AG04450 (cell line): ENCODE results near the gene JPH4. TPM values are rescaled to one million over a fixed set of nuclear protein-coding genes. Genes with fewer than 3 reads are reported as not detected.

ENCODE experiments used
- CTCF ChIA-PET: fragments of 300-600, 350-600 bp; formaldehyde crosslinking; extraction: SDS; loops from one replicate; lab custom pipeline; 2022; ENCODE audit warnings: antibody characterized with exemption, inconsistent platforms; lab: Charles Lee
- POLR2A ChIA-PET: fragments of 350-600 bp; formaldehyde crosslinking; extraction: SDS; loops from one replicate; lab custom pipeline; 2021; ENCODE audit warnings: antibody characterized with exemption, inconsistent platforms; lab: Yijun Ruan, JAX
- DNase-seq: peaks from one replicate; pipeline ENCODE4 v3.0.0-alpha.2; 2011; ENCODE audit warnings: low read depth, low spot score
- H3K27ac ChIP-seq: one replicate; pipeline ENCODE4 v1.5.1; 2012; ENCODE audit warnings: low read depth, low read length, control low read depth
- H3K27me3 ChIP-seq: one replicate; pipeline ENCODE4 v1.6.0; 2012; ENCODE audit warnings: low read length; ENCODE audit not compliant: control insufficient read depth, insufficient read depth
- H3K4me3 ChIP-seq: 2 replicates; pipeline ENCODE4 v1.5.1; 2011; ENCODE audit warnings: mild to moderate bottlenecking, low read depth, low read length, control low read depth
- H3K9me3 ChIP-seq: 2 replicates; pipeline ENCODE4 v1.5.1; 2012; ENCODE audit warnings: low read length; ENCODE audit not compliant: control insufficient read depth, insufficient read depth
- CTCF ChIP-seq: IDR thresholded peaks from 2 replicates; pipeline ENCODE4 v1.5.1; 2011; ENCODE audit warnings: low read depth, low read length, control low read depth, inconsistent platforms
- polyA plus RNA-seq: library from polyadenylated mRNA; depleted of rRNA; stranded (reverse); fragments of >200 nt; gene quantifications from 2 replicates; pipeline ENCODE4 v1.2.3, GENCODE V29; 2011

The JPH4 gene
- polyA plus RNA-seq, 1 experiment = not detected

GRCh38 chr14:23622990-23623389 lies 44.4 kb upstream of the JPH4 start:
- H3K27me3 ChIP-seq = no peaks in the 10 kb centered on the region
- ChIA-PET CTCF (interaction anchor here (3.6 kb wide), 1 partner anchor 8 kb away, joined by 18 read pairs; no protein-coding TSS in a partner anchor), POLR2A (no interaction called here)
- H3K27ac ChIP-seq = no peak overlapping the region
- H3K9me3 ChIP-seq = peaks cover 5% of the 10 kb centered on the region; the same call in 1 of the 2 replicates
- H3K4me3 ChIP-seq = no peak overlapping the region
- no peak for TF ChIP-seq CTCF
- no peak for DNase-seq

GRCh38 chr14:23621932-23622730 lies 43.5 kb upstream of the JPH4 start:
- CTCF ChIA-PET = interaction anchor here (3.6 kb wide), 1 partner anchor 9 kb away, joined by 18 read pairs; no protein-coding TSS in a partner anchor
- POLR2A ChIA-PET = no interaction called here

GRCh38 chr14:23621204-23621931 lies 42.8 kb upstream of the JPH4 start:
- H3K27me3 ChIP-seq = no peaks in the 10 kb centered on the region
- H3K4me3 ChIP-seq = no peak overlapping the region
- ChIA-PET POLR2A (no interaction called here), CTCF (interaction anchor here (3.6 kb wide), 1 partner anchor 10 kb away, joined by 18 read pairs; no protein-coding TSS in a partner anchor)
- peaks cover 5% of the 10 kb centered on the region; the same call in 1 of the 2 replicates for H3K9me3 ChIP-seq
- no peak for TF ChIP-seq CTCF
- no peak for DNase-seq
- no peak overlapping the region for H3K27ac ChIP-seq

More at GRCh38 chr14:23621932-23622730, 43.5 kb upstream of the JPH4 start:
- H3K4me3 ChIP-seq = no peak overlapping the region
- peaks cover 5% of the 10 kb centered on the region; the same call in 1 of the 2 replicates for H3K9me3 ChIP-seq
- no peaks in the 10 kb centered on the region for H3K27me3 ChIP-seq
- TF ChIP-seq CTCF = no peak
- H3K27ac ChIP-seq = no peak overlapping the region
- no peak for DNase-seq

GRCh38 chr14:23620177-23620702 lies 41.6 kb upstream of the JPH4 start:
- Histone ChIP-seq H3K4me3 (no peak overlapping the region), H3K27me3 (no peaks in the 10 kb centered on the region), H3K27ac (no peak overlapping the region), H3K9me3 (peaks cover 5% of the 10 kb centered on the region; the same call in 1 of the 2 replicates)
- TF ChIP-seq CTCF = no peak
- DNase-seq = no peak
- ChIA-PET POLR2A (no interaction called here), CTCF (interaction anchor here (3.6 kb wide), 1 partner anchor 11 kb away, joined by 18 read pairs; no protein-coding TSS in a partner anchor)
